ENCODE measurements around the gene ZBTB24.
"Not testable (repeated sequence)": the region's sequence is repeated elsewhere in the genome, so short reads cannot be mapped to it uniquely, and the experiment has no call there.

The ZBTB24 gene

GRCh38 chr6:109467696-109468095 is 15.3 kb downstream of the ZBTB24 start:
- DNase-seq = no peak

- no peak for DNase-seq
These were observed 16.7 kb downstream of the ZBTB24 start for GRCh38 chr6:109466212-109466923.

- no peak for DNase-seq
These were observed 17.2 kb downstream of the ZBTB24 start for GRCh38 chr6:109465772-109466171.

- DNase-seq = no peak
These were observed 21.1 kb downstream of the ZBTB24 start for GRCh38 chr6:109461733-109462526.

- DNase-seq = not testable (repeated sequence)
These were observed 21.8 kb downstream of the ZBTB24 start for GRCh38 chr6:109461205-109461604.

- DNase-seq = no peak
These were observed 22.7 kb downstream of the ZBTB24 start for GRCh38 chr6:109460161-109460829.

- no peak for DNase-seq
These were observed 24.1 kb downstream of the ZBTB24 start for GRCh38 chr6:109458774-109459531.

- DNase-seq = no peak
These were observed 25.4 kb downstream of the ZBTB24 start for GRCh38 chr6:109457562-109457996.

- no peak for DNase-seq
These were observed 26.1 kb downstream of the ZBTB24 start for GRCh38 chr6:109456710-109457561.

- DNase-seq = no peak
These were observed 26.9 kb downstream of the ZBTB24 start for GRCh38 chr6:109456111-109456583.

- DNase-seq = no peak
These were observed 27.4 kb downstream of the ZBTB24 start, which contains the start of gene MICAL1 for GRCh38 chr6:109455437-109456110. TSS of gene MICAL1 (minus strand) at chr6:109455772. CDS start at chr6:109454196, 1,576 bp downstream.

GRCh38 chr6:109454496-109455436 is 28.3 kb downstream of the ZBTB24 start:
- DNase-seq = peak; percentile 22

GRCh38 chr6:109453594-109454495 is 29.2 kb downstream of the ZBTB24 start:
- DNase-seq = no peak

- DNase-seq = no peak
These were observed 29.9 kb downstream of the ZBTB24 start for GRCh38 chr6:109453156-109453555.

GRCh38 chr6:109452181-109452580 is 30.8 kb downstream of the ZBTB24 start:
- DNase-seq = no peak

- DNase-seq = no peak
These were observed 31.6 kb downstream of the ZBTB24 start for GRCh38 chr6:109451376-109451775.

- DNase-seq = no peak
These were observed 32.2 kb downstream of the ZBTB24 start for GRCh38 chr6:109450801-109451200.

GRCh38 chr6:109449795-109450673 is 33.0 kb downstream of the ZBTB24 start:
- DNase-seq = no peak

Data from GF-D8 (cell line).